K562 (cell line): ENCODE data around the gene VPS35. TPM values are rescaled to one million over a fixed set of nuclear protein-coding genes. Genes with fewer than 3 reads are reported as not detected.

Source experiments
- ATAC-seq: fragments of 200-7000 bp; cut with Tn5 transposase; 3 replicates; pipeline ENCODE4 v1.9.1; 2020; ENCODE audit warnings: moderate library complexity
- BruUV-seq: library from RNA; stranded (reverse); fragments of 400-500 nt; replicated peaks from 2 replicates; lab custom pipeline; 2021; lab: Mats Ljungman, UMichigan
- CTCF ChIA-PET: fragments of 300-600 bp; formaldehyde crosslinking; extraction: SDS; loops from one replicate; lab custom pipeline; 2021; ENCODE audit warnings: low intra/inter-chr PET ratio; lab: Yijun Ruan, JAX
- POLR2A ChIA-PET: fragments of 300-600, 350-650 bp; sonication (Branson Sonifier 250); formaldehyde crosslinking; extraction: SDS; loops from one replicate; lab custom pipeline; 2021; ENCODE audit warnings: antibody characterized with exemption, inconsistent platforms; lab: Yijun Ruan, JAX
- DNase-seq, 4 experiments: peaks; one replicate each; pipeline versions ENCODE4 v3.0.0 to v3.0.0-alpha.2; 2011 to 2018; ENCODE audit warnings: low spot score in 3 of 4, mixed read lengths in 3 of 4; ENCODE audit errors: extremely low read depth in 1 of 4
- FAIRE-seq: peaks from 2 replicates; lab custom pipeline; 2011; peaks lifted over from hg19 to GRCh38; lab: Jason Lieb, UNC
- H2AFZ ChIP-seq: 2 replicates; pipeline ENCODE4 v1.6.0; 2011; ENCODE audit warnings: low read depth, low read length, control low read depth, inconsistent platforms
- H3K27ac ChIP-seq: fragments of 200-600 bp; 3 replicates; pipeline ENCODE4 v1.8.0; 2011; ENCODE audit warnings: low read depth, mild to moderate bottlenecking, control low read depth, inconsistent platforms, low read length, moderate library complexity, mixed read lengths; ENCODE audit errors: extremely low read depth
- H3K27me3 ChIP-seq, 2 experiments: fragments of 300-600 bp in 1 of 2; 2 replicates in 1 of 2; 3 replicates in 1 of 2; pipeline versions ENCODE4 v1.6.0 to v1.8.0; 2011; ENCODE audit warnings: inconsistent platforms in 2 of 2, low read length in 2 of 2, mild to moderate bottlenecking in 1 of 2, mixed read lengths in 1 of 2, moderate library complexity in 1 of 2; ENCODE audit not compliant: control insufficient read depth in 2 of 2, insufficient read depth in 2 of 2
- H3K36me3 ChIP-seq: fragments of 300-600 bp; 3 replicates; pipeline ENCODE4 v1.8.0; 2011; ENCODE audit warnings: mild to moderate bottlenecking, low read length, inconsistent platforms; ENCODE audit not compliant: control insufficient read depth, insufficient read depth
- H3K4me1 ChIP-seq, 2 experiments: fragments of 200-600 bp in 1 of 2; replicated peaks in 1 of 2; 2 replicates in 1 of 2; 3 replicates in 1 of 2; pipeline versions ENCODE4 v1.5.1 to v1.8.0; 2011; ENCODE audit warnings: inconsistent platforms in 2 of 2, low read length in 2 of 2, mild to moderate bottlenecking in 1 of 2, mixed read lengths in 1 of 2, moderate library complexity in 1 of 2; ENCODE audit not compliant: control insufficient read depth in 2 of 2, insufficient read depth in 2 of 2
- H3K4me2 ChIP-seq: 2 replicates; pipeline ENCODE4 v1.6.1; 2011; ENCODE audit warnings: low read length, control low read depth, inconsistent platforms, mixed read lengths; ENCODE audit not compliant: insufficient read depth
- H3K4me3 ChIP-seq: fragments of 200-600 bp; sonication (generic), shearing (Covaris generic); 2 replicates; pipeline ENCODE4 v1.5.1; 2016; ENCODE audit warnings: control low read depth, inconsistent platforms
- H3K79me2 ChIP-seq: fragments of 200-600 bp; 3 replicates; pipeline ENCODE4 v1.8.0; 2011; ENCODE audit warnings: low read length, inconsistent platforms; ENCODE audit not compliant: control insufficient read depth, insufficient read depth
- H3K9ac ChIP-seq, 2 experiments: 2 replicates each; pipeline versions ENCODE4 v1.6.0 to v1.6.1; 2011; ENCODE audit warnings: low read depth in 2 of 2, low read length in 2 of 2, control low read depth in 1 of 2, inconsistent platforms in 1 of 2, mild to moderate bottlenecking in 1 of 2, mixed read lengths in 1 of 2; ENCODE audit not compliant: insufficient read depth in 1 of 2
- H3K9me1 ChIP-seq: one replicate; pipeline ENCODE4 v1.6.0; 2011; ENCODE audit warnings: inconsistent platforms, mild to moderate bottlenecking, low read length, moderate library complexity; ENCODE audit not compliant: control insufficient read depth, insufficient read depth
- H3K9me3 ChIP-seq: replicated peaks from 2 replicates; pipeline ENCODE4 v1.5.1; 2011; ENCODE audit warnings: low read depth, low read length, inconsistent platforms; ENCODE audit not compliant: control insufficient read depth, insufficient read depth
- H4K20me1 ChIP-seq: replicated peaks from 2 replicates; pipeline ENCODE4 v1.6.1; 2011; ENCODE audit warnings: low read length, inconsistent platforms, mixed read lengths; ENCODE audit not compliant: control insufficient read depth, insufficient read depth
- CBFA2T3 ChIP-seq: fragments of 450-650 bp; IDR thresholded peaks from 2 replicates; pipeline ENCODE4 v1.6.1; 2017
- E2F8 ChIP-seq: fragments of 450-650 bp; IDR thresholded peaks from 2 replicates; pipeline ENCODE4 v1.7.1; 2018; ENCODE audit warnings: mild to moderate bottlenecking, low read depth; ENCODE audit not compliant: partially characterized antibody
- FIP1L1 ChIP-seq: fragments of 200-400 bp; formaldehyde crosslinking; IDR thresholded peaks from 2 replicates; pipeline ENCODE4 v1.6.1; 2018; ENCODE audit warnings: mild to moderate bottlenecking, low read depth, low read length; ENCODE audit not compliant: poor library complexity, severe bottlenecking
- GMEB1 ChIP-seq: fragments of 250-450 bp; sonication (Bioruptor Pico); IDR thresholded peaks from 2 replicates; pipeline ENCODE4 v1.4.0; 2020; ENCODE audit warnings: mild to moderate bottlenecking
- KAT8 ChIP-seq: fragments of 450-650 bp; IDR thresholded peaks from 2 replicates; pipeline ENCODE4 v1.6.1; 2016; ENCODE audit warnings: low read depth, mild to moderate bottlenecking
- MAFF ChIP-seq: IDR thresholded peaks from 2 replicates; pipeline ENCODE4 v1.6.1; 2012; ENCODE audit warnings: low read length, improper control_type of control experiment
- RBM14 ChIP-seq: fragments of 200-400 bp; formaldehyde crosslinking; IDR thresholded peaks from 2 replicates; pipeline ENCODE4 v1.6.1; 2018; ENCODE audit warnings: low read depth, mild to moderate bottlenecking, low read length, moderate library complexity, borderline replicate concordance; ENCODE audit not compliant: insufficient read depth
- RBM34 ChIP-seq: fragments of 200-400 bp; formaldehyde crosslinking; IDR thresholded peaks from 2 replicates; pipeline ENCODE4 v1.6.1; 2018; ENCODE audit warnings: low read length, borderline replicate concordance; ENCODE audit not compliant: insufficient read depth
- SAFB2 ChIP-seq: fragments of 200-400 bp; formaldehyde crosslinking; IDR thresholded peaks from 2 replicates; pipeline ENCODE4 v1.6.1; 2018; ENCODE audit warnings: borderline replicate concordance, low read length, low read depth, moderate library complexity; ENCODE audit not compliant: severe bottlenecking
- ZBTB11 ChIP-seq, 3 experiments: fragments of 200-800 bp in 1 of 3; fragments of 250-450 bp in 1 of 3; fragments of 450-650 bp in 1 of 3; sonication (Bioruptor Pico) in 1 of 3; sonication (Bioruptor generic) in 1 of 3; formaldehyde crosslinking in 1 of 3; IDR thresholded peaks; 2 replicates each; pipeline versions ENCODE4 v1.6.1 to v1.8.0; 2016 to 2022; ENCODE audit warnings: mild to moderate bottlenecking in 2 of 3, missing genetic modification characterization in 2 of 3, missing compliant biosample characterization in 1 of 3, moderate library complexity in 1 of 3
- ZKSCAN8 ChIP-seq: fragments of 200-800 bp; sonication (Bioruptor generic); IDR thresholded peaks from 2 replicates; pipeline ENCODE4 v1.6.1; 2016; ENCODE audit warnings: missing genetic modification characterization, missing compliant biosample characterization
- ZNF324 ChIP-seq: fragments of 250-450 bp; sonication (Bioruptor Pico); IDR thresholded peaks from 2 replicates; pipeline ENCODE4 v1.4.0; 2020; ENCODE audit warnings: mild to moderate bottlenecking
- WGBS: fragments of 100-300 bp; shearing (Covaris generic); methylation state at CpG from one replicate; pipeline ENCODE4 v1.1.6; 2016; ENCODE audit warnings: low coverage, mixed read lengths; ENCODE audit not compliant: insufficient coverage; ENCODE audit errors: missing lambda C conversion rate; 5-methylcytosine and 5-hydroxymethylcytosine counted together
- in situ Hi-C: fragments of 300-500 bp; cut with MboI; formaldehyde crosslinking; loops from 4 replicates; pipeline ENCODE4 v1.15.0; 2018; ENCODE audit warnings: inconsistent platforms, mixed read lengths
- intact Hi-C: fragments of 100-400 bp; cut with micrococcal nuclease; formaldehyde crosslinking; loops from 2 replicates; pipeline ENCODE4 v1.14.2; 2022
- polyA plus RNA-seq, 8 experiments: library from polyadenylated mRNA; depleted of rRNA in 4 of 8; stranded (reverse) in 5 of 8; unstranded in 3 of 8; fragments of >200 nt; fragmentation: Nextera tagmentation in 2 of 8; fragmentation: Illumina TruSeq in 1 of 8; extraction: Ambion mirVana in 2 of 8; extraction: Trizol in 1 of 8; gene quantifications; 2 replicates each; pipeline versions ENCODE4 v1.2.1 to v1.2.3, GENCODE V29; 2011 to 2014; ENCODE audit warnings: inconsistent platforms in 1 of 8, missing spikeins in 1 of 8
- total RNA-seq, 7 experiments: library from RNA; depleted of rRNA in 6 of 7; stranded (reverse); fragments of >200 nt in 6 of 7; fragmentation: Illumina TruSeq in 2 of 7; extraction: Trizol in 2 of 7; gene quantifications; 2 replicates each; pipeline versions ENCODE4 v1.2.1 to v1.2.3, GENCODE V29; 2011 to 2021; ENCODE audit warnings: low replicate concordance in 1 of 7

VPS35 gene
- total and polyA plus RNA-seq, 9 of the 15 experiments (the other 6 are each of a cell fraction or from before 2014, with no cell fraction given) = 32.7 to 131 (median 66.2) TPM

GRCh38 chr16:46715769-46716305, 26.9 kb upstream of the VPS35 start:
- H3K9me3 ChIP-seq = no peaks in the 10 kb centered on the region
- no peaks in the 10 kb centered on the region for H3K9me1 ChIP-seq
- no peaks in the 10 kb centered on the region for H3K36me3 ChIP-seq
- no peak for DNase-seq
- BruUV-seq = no TSS peak
- TF ChIP-seq MAFF = no peak
- TF ChIP-seq ZNF324 = no peak
- TF ChIP-seq E2F8 = no peak
- TF ChIP-seq SAFB2 = no peak
- TF ChIP-seq ZBTB11 (CRISPR knock-in tag; IDR thresholded peaks at IDR 0.05) = no peak
- no peak for TF ChIP-seq GMEB1 (CRISPR knock-in tag)
- TF ChIP-seq RBM34 = no peak
- TF ChIP-seq FIP1L1 = no peak
- TF ChIP-seq KAT8 = no peak
- no peak for TF ChIP-seq ZKSCAN8 (CRISPR knock-in tag)
- no peak for TF ChIP-seq CBFA2T3
- TF ChIP-seq RBM14 = no peak
- H3K9ac ChIP-seq = no peak overlapping the region
- no peaks in the 10 kb centered on the region for H3K4me1 ChIP-seq
- 0 out of 2 replicates have a peak, but pooled peaks cover 3% of the 10 kb centered on the region for H4K20me1 ChIP-seq
- H3K27ac ChIP-seq = no peak overlapping the region
- H2AFZ ChIP-seq = no peak overlapping the region
- FAIRE-seq = no peak
- intact Hi-C loops (no loop called here), in situ Hi-C loops (no loop called here)
- 56% methylated on average over 5 of the region's 6 CpGs for WGBS
- no peaks in the 10 kb centered on the region for H3K79me2 ChIP-seq
- H3K4me3 ChIP-seq = no peak overlapping the region
- POLR2A ChIA-PET = interaction anchor here (0.8 to 1.2 kb wide), 2 partner anchors 11 to 16 kb away, joined by 3 read pairs; no protein-coding TSS in a partner anchor
- ATAC-seq = no peak
- H3K4me2 ChIP-seq = no peak overlapping the region
- CTCF ChIA-PET = no interaction called here
- H3K27me3 ChIP-seq = no peaks in the 10 kb centered on the region
